Endothelial cell of umbilical vein (primary cell): ENCODE results near the gene FUT8. TPM values are rescaled to one million over a fixed set of nuclear protein-coding genes. Genes with fewer than 3 reads are reported as not detected.

ENCODE experiments used
- BruUV-seq: library from RNA; stranded (reverse); fragments of 400-500 nt; replicated peaks from 2 replicates; lab custom pipeline; 2021; lab: Mats Ljungman, UMichigan
- CTCF ChIA-PET: fragments of 300-600, 350-600 bp; sonication (Branson Sonifier 250); formaldehyde crosslinking; loops from one replicate; lab custom pipeline; 2021; ENCODE audit warnings: antibody characterized with exemption, inconsistent platforms; lab: Charles Lee
- POLR2A ChIA-PET: fragments of 300-600, 350-600 bp; sonication (Branson Sonifier 250); formaldehyde crosslinking; loops from one replicate; lab custom pipeline; 2021; ENCODE audit warnings: antibody characterized with exemption, inconsistent platforms; lab: Charles Lee
- DNase-seq: peaks from one replicate; pipeline ENCODE4 v3.0.0-alpha.2; 2011; ENCODE audit warnings: low read depth, low spot score
- FAIRE-seq: peaks from 2 replicates; lab custom pipeline; 2011; peaks lifted over from hg19 to GRCh38; lab: Jason Lieb, UNC
- H2AFZ ChIP-seq: 2 replicates; pipeline ENCODE4 v1.6.0; 2012; ENCODE audit warnings: low read depth, low read length, control low read depth, inconsistent platforms
- H3K27ac ChIP-seq: 2 replicates; pipeline ENCODE4 v1.5.1; 2011; ENCODE audit warnings: low read depth, mild to moderate bottlenecking, control low read depth, low read length, moderate library complexity; ENCODE audit not compliant: insufficient read depth
- H3K27me3 ChIP-seq, 2 experiments: 2 replicates each; pipeline versions ENCODE4 v1.6.0 to v1.6.1; 2011; ENCODE audit warnings: low read length in 2 of 2, mixed read lengths in 1 of 2; ENCODE audit not compliant: control insufficient read depth in 2 of 2, insufficient read depth in 2 of 2
- H3K36me3 ChIP-seq, 2 experiments: 2 replicates in 1 of 2; 3 replicates in 1 of 2; pipeline ENCODE4 v1.5.1; 2011; ENCODE audit warnings: low read length in 2 of 2, mild to moderate bottlenecking in 1 of 2, moderate library complexity in 1 of 2; ENCODE audit not compliant: control insufficient read depth in 2 of 2, insufficient read depth in 2 of 2; ENCODE audit errors: extremely low read depth in 1 of 2
- H3K4me1 ChIP-seq: 3 replicates; pipeline ENCODE4 v1.5.1; 2011; ENCODE audit warnings: mild to moderate bottlenecking, low read length; ENCODE audit not compliant: control insufficient read depth, insufficient read depth; ENCODE audit errors: extremely low read depth
- H3K4me2 ChIP-seq: 2 replicates; pipeline ENCODE4 v1.6.1; 2011; ENCODE audit warnings: low read length, control low read depth, mixed read lengths; ENCODE audit not compliant: insufficient read depth
- H3K4me3 ChIP-seq, 3 experiments: fragments of 200-600 bp in 1 of 3; sonication (generic), shearing (Covaris generic) in 1 of 3; replicated peaks in 1 of 3; 2 replicates each; pipeline ENCODE4 v1.5.1; 2011 to 2016; ENCODE audit warnings: control low read depth in 3 of 3, low read length in 3 of 3, mild to moderate bottlenecking in 2 of 3, inconsistent platforms in 1 of 3, low read depth in 1 of 3, moderate library complexity in 1 of 3; ENCODE audit not compliant: insufficient read depth in 1 of 3
- H3K79me2 ChIP-seq: 2 replicates; pipeline ENCODE4 v1.6.0; 2012; ENCODE audit warnings: low read length, inconsistent platforms; ENCODE audit not compliant: control insufficient read depth, insufficient read depth
- H3K9ac ChIP-seq: replicated peaks from 2 replicates; pipeline ENCODE3; 2011; ENCODE audit warnings: low read length, control low read depth; ENCODE audit not compliant: insufficient read depth; ENCODE audit errors: extremely low read depth
- H3K9me1 ChIP-seq: replicated peaks from 3 replicates; pipeline ENCODE4 v1.6.0; 2011; ENCODE audit warnings: mild to moderate bottlenecking, low read length; ENCODE audit not compliant: control insufficient read depth, insufficient read depth; ENCODE audit errors: extremely low read depth
- H3K9me3 ChIP-seq: replicated peaks from 2 replicates; pipeline ENCODE4 v1.5.1; 2012; ENCODE audit warnings: low read length, inconsistent platforms; ENCODE audit not compliant: control insufficient read depth, insufficient read depth
- H4K20me1 ChIP-seq: replicated peaks from 2 replicates; pipeline ENCODE3; 2011; ENCODE audit warnings: mild to moderate bottlenecking, low read length; ENCODE audit not compliant: control insufficient read depth, insufficient read depth; ENCODE audit errors: extremely low read depth
- EZH2 ChIP-seq: IDR thresholded peaks from 2 replicates; pipeline ENCODE4 v1.6.1; 2012; ENCODE audit warnings: borderline replicate concordance, low read depth, mild to moderate bottlenecking, moderate library complexity, low read length, inconsistent platforms; ENCODE audit not compliant: severe bottlenecking
- FOS ChIP-seq: IDR thresholded peaks from 2 replicates; pipeline ENCODE4 v1.6.1; 2011; ENCODE audit warnings: mild to moderate bottlenecking, low read length, moderate library complexity, borderline replicate concordance; ENCODE audit not compliant: insufficient read depth
- GATA2 ChIP-seq: IDR thresholded peaks from 2 replicates; pipeline ENCODE4 v1.7.0; 2011; ENCODE audit warnings: low read depth, mild to moderate bottlenecking, moderate library complexity, mixed read lengths, low read length; ENCODE audit not compliant: insufficient read length, insufficient read depth
- JUN ChIP-seq: IDR thresholded peaks from 2 replicates; pipeline ENCODE4 v1.6.1; 2011; ENCODE audit warnings: borderline replicate concordance, low read depth; ENCODE audit not compliant: insufficient read length, insufficient read depth
- MYC ChIP-seq: IDR thresholded peaks from one replicate; pipeline ENCODE4 v1.6.1; 2011; ENCODE audit warnings: mild to moderate bottlenecking, low read depth, low read length
- POLR2A ChIP-seq: IDR thresholded peaks from 2 replicates; pipeline ENCODE4 v1.6.1; 2012; ENCODE audit warnings: low read depth, mild to moderate bottlenecking, control low read depth, low read length
- POLR2AphosphoS5 ChIP-seq: IDR thresholded peaks from 2 replicates; pipeline ENCODE4 v1.6.1; 2012; ENCODE audit warnings: low read depth, mild to moderate bottlenecking, control low read depth, low read length, moderate library complexity; ENCODE audit not compliant: insufficient read depth
- dilution Hi-C: fragments of 300-500 bp; cut with MboI; formaldehyde crosslinking; loops from one replicate; pipeline ENCODE4 v1.15.0; 2019; ENCODE audit warnings: low sequenced_read_pairs; ENCODE audit not compliant: extremely low pct_ligation_motif_present
- intact Hi-C: fragments of 100-400 bp; cut with micrococcal nuclease; formaldehyde crosslinking; loops from one replicate; pipeline ENCODE4 v1.10.0; 2022
- polyA plus RNA-seq, 4 experiments: library from polyadenylated mRNA; depleted of rRNA in 3 of 4; stranded (reverse) in 3 of 4; unstranded in 1 of 4; fragments of >200 nt; gene quantifications; 2 replicates each; pipeline versions ENCODE4 v1.2.1 to v1.2.3, GENCODE V29; 2011 to 2012; ENCODE audit warnings: missing spikeins in 1 of 4
- total RNA-seq: library from RNA; stranded (reverse); gene quantifications from 2 replicates; pipeline ENCODE4 v1.2.3, GENCODE V29; 2021
- TF ChIP-seq, protein P1 (sequence below), 2 donors: IDR thresholded peaks; 1 replicate in 1 of 2; 2 replicates in 1 of 2; pipeline ENCODE4 v1.5.1; 2011; ENCODE audit warnings: low read length in 2 of 2, mild to moderate bottlenecking in 2 of 2, moderate library complexity in 2 of 2, control low read depth in 1 of 2, inconsistent platforms in 1 of 2, low read depth in 1 of 2; ENCODE audit not compliant: insufficient read depth in 1 of 2; ENCODE audit errors: extremely low read depth in 1 of 2
- TF ChIP-seq, protein P2 (sequence below): IDR thresholded peaks from 2 replicates; pipeline ENCODE4 v1.6.1; 2011; ENCODE audit not compliant: insufficient read depth, insufficient read length

Gene FUT8
- total and polyA plus RNA-seq, 2 donors (not counting 3 experiments of a cell fraction or from before 2014, with no cell fraction given): 16.7 to 38.8 TPM

DNA sequence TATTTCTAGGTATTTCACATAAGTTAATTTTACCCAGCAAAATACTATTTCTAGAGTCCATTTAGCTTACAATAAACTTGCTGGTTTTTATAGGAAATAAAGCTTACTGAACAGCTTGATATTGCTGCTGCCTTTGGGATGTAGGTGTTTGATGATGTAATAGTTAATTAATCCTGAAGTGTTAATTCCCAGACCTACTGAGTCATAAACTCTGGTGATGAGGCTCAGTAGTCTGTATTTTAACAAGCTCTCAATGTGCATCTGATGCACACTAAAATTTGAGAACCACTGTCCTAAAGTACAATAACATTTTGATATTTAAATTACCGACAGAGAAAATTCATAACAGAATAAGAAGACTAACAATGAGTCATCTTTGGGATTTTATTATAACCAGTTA is 168.4 kb downstream of the FUT8 start:
- Histone ChIP-seq H3K4me3 (no peak overlapping the region), H3K36me3 (no peaks in the 10 kb centered on the region), H3K9me3 (no peaks in the 10 kb centered on the region), H3K9me1 (no peaks in the 10 kb centered on the region), H4K20me1 (no peaks in the 10 kb centered on the region), H3K9ac (no peak overlapping the region), H3K27ac (no peak overlapping the region), H3K4me2 (no peak overlapping the region), H2AFZ (no peak overlapping the region), H3K4me1 (peaks cover 6% of the 10 kb centered on the region), H3K27me3 (no peaks in the 10 kb centered on the region), H3K79me2 (no peaks in the 10 kb centered on the region)
- intact Hi-C loops: no loop called here
- CTCF ChIA-PET: no interaction called here
- dilution Hi-C loops: no loop called here
- no peak for DNase-seq
- no TSS peak for BruUV-seq
- POLR2A ChIA-PET: no interaction called here
- no peak for FAIRE-seq
- TF ChIP-seq, protein P1, sequence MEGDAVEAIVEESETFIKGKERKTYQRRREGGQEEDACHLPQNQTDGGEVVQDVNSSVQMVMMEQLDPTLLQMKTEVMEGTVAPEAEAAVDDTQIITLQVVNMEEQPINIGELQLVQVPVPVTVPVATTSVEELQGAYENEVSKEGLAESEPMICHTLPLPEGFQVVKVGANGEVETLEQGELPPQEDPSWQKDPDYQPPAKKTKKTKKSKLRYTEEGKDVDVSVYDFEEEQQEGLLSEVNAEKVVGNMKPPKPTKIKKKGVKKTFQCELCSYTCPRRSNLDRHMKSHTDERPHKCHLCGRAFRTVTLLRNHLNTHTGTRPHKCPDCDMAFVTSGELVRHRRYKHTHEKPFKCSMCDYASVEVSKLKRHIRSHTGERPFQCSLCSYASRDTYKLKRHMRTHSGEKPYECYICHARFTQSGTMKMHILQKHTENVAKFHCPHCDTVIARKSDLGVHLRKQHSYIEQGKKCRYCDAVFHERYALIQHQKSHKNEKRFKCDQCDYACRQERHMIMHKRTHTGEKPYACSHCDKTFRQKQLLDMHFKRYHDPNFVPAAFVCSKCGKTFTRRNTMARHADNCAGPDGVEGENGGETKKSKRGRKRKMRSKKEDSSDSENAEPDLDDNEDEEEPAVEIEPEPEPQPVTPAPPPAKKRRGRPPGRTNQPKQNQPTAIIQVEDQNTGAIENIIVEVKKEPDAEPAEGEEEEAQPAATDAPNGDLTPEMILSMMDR (IDR thresholded peaks at IDR 0.05; ENCODE audit: extremely low read depth in 1 of 2, insufficient read depth in 1 of 2, low read depth in 1 of 2, low read length in 2 of 2): no peak
- TF ChIP-seq EZH2 (no peak), MYC (no peak), GATA2 (no peak)
- TF ChIP-seq, protein P2, sequence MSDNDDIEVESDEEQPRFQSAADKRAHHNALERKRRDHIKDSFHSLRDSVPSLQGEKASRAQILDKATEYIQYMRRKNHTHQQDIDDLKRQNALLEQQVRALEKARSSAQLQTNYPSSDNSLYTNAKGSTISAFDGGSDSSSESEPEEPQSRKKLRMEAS: no peak

DNA sequence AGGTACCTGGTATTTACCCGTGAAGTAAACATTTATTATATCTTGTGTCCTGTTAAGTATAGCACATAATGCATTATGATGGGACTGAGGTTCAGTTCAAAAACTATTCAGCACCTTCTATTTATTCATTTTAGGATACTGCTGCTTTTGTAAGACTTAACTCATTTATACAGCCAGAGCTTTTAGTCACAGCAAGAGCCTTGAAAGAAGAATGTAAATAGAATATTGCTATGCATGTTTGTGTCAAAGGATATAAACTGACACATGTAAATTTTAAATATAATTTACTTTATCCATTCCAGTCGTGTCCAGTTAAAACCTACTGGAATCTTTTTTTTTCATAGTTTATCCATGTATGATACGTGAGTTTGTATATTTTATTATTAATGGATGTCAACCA is 168.8 kb downstream of the FUT8 start:
- Histone ChIP-seq H3K27me3 (no peaks in the 10 kb centered on the region), H3K9me3 (no peaks in the 10 kb centered on the region), H3K4me2 (no peak overlapping the region), H3K36me3 (no peaks in the 10 kb centered on the region), H3K4me3 (no peak overlapping the region), H3K9me1 (no peaks in the 10 kb centered on the region), H4K20me1 (no peaks in the 10 kb centered on the region), H3K79me2 (no peaks in the 10 kb centered on the region), H3K9ac (no peak overlapping the region), H3K4me1 (peaks cover 7% of the 10 kb centered on the region), H3K27ac (no peak overlapping the region), H2AFZ (no peak overlapping the region)
- intact Hi-C loops (no loop called here), dilution Hi-C loops (no loop called here)
- FAIRE-seq (no peak), DNase-seq (no peak)
- ChIA-PET POLR2A (no interaction called here), CTCF (no interaction called here)
- TF ChIP-seq, protein P1 (IDR thresholded peaks at IDR 0.05; ENCODE audit: extremely low read depth in 1 of 2, insufficient read depth in 1 of 2, low read depth in 1 of 2, low read length in 2 of 2): no peak
- TF ChIP-seq, protein P2: no peak
- no peak for TF ChIP-seq FOS
- no peak for TF ChIP-seq POLR2A
- no peak for TF ChIP-seq POLR2AphosphoS5
- no peak for TF ChIP-seq GATA2
- no peak for TF ChIP-seq MYC
- no peak for TF ChIP-seq EZH2
- no peak for TF ChIP-seq JUN
- no TSS peak for BruUV-seq
